ENCODE data around the gene REG1B.

Gene REG1B

GRCh38 chr2:79087785-79088364 is at the start of gene REG1B:
Gene REG1B (minus strand): TSS chr2:79087993. CDS start chr2:79087612, 381 bp downstream.
- no peak for DNase-seq

- no peak for DNase-seq
Observed at GRCh38 chr2:79131687-79132086, 43.9 kb upstream of the REG1B start.

- DNase-seq = no peak
Observed at GRCh38 chr2:79129804-79130203, 42.0 kb upstream of the REG1B start.

- DNase-seq = no peak
Observed at GRCh38 chr2:79129260-79129659, 41.5 kb upstream of the REG1B start.

- no peak for DNase-seq
Observed at GRCh38 chr2:79128406-79128805, 40.6 kb upstream of the REG1B start.

- no peak for DNase-seq
Observed at GRCh38 chr2:79125721-79125985, 37.9 kb upstream of the REG1B start.

- no peak for DNase-seq
Observed at GRCh38 chr2:79124907-79125720, 37.3 kb upstream of the REG1B start.

GRCh38 chr2:79122676-79123075 is 34.9 kb upstream of the REG1B start:
- DNase-seq = no peak

GRCh38 chr2:79120194-79120713 is 32.5 kb upstream of the REG1B start, which contains the start of gene REG1A:
Gene REG1A (plus strand): TSS chr2:79120488. CDS start chr2:79120862, 374 bp downstream.
- no peak for DNase-seq

- DNase-seq = no peak
Observed at GRCh38 chr2:79116997-79117928, 29.5 kb upstream of the REG1B start.

- no peak for DNase-seq
Observed at GRCh38 chr2:79114797-79115494, 27.2 kb upstream of the REG1B start.

GRCh38 chr2:79112269-79112668 is 24.5 kb upstream of the REG1B start:
- DNase-seq = no peak

GRCh38 chr2:79105259-79105658 is 17.5 kb upstream of the REG1B start:
- DNase-seq = no peak

GRCh38 chr2:79103214-79103613 is 15.4 kb upstream of the REG1B start:
- no peak for DNase-seq

- DNase-seq = no peak
Observed at GRCh38 chr2:79101024-79101423, 13.2 kb upstream of the REG1B start.

- DNase-seq = no peak
Observed at GRCh38 chr2:79100285-79100684, 12.5 kb upstream of the REG1B start.

GRCh38 chr2:79099140-79099686 is 11.4 kb upstream of the REG1B start:
- DNase-seq = no peak

- no peak for DNase-seq
Observed at GRCh38 chr2:79097843-79098242, 10.1 kb upstream of the REG1B start.

- DNase-seq = no peak
Observed at GRCh38 chr2:79090693-79091092, 2.9 kb upstream of the REG1B start.

- no peak for DNase-seq
Observed at GRCh38 chr2:79086255-79086654, 1.5 kb downstream of the REG1B start.

- DNase-seq = no peak
Observed at GRCh38 chr2:79085382-79085781, 2.4 kb downstream of the REG1B start.

GRCh38 chr2:79084495-79085135 is 3.2 kb downstream of the REG1B start:
- no peak for DNase-seq

All from NCI-H1092 treated with DMSO at 0.1 percent for 48 hours (cell line).